IPS-15b (cell line): Measurements from ENCODE around the gene UBASH3A.

Experiments used
- H3K27me3 ChIP-seq: one replicate; pipeline ENCODE4 v1.6.1; 2013; ENCODE audit warnings: low read length; ENCODE audit not compliant: control insufficient read depth, insufficient read depth
- H3K36me3 ChIP-seq: one replicate; pipeline ENCODE4 v1.6.1; 2013; ENCODE audit warnings: low read length; ENCODE audit not compliant: control insufficient read depth, insufficient read depth
- H3K4me1 ChIP-seq: one replicate; pipeline ENCODE4 v1.6.1; 2013; ENCODE audit warnings: mild to moderate bottlenecking, low read length; ENCODE audit not compliant: control insufficient read depth, insufficient read depth
- H3K4me3 ChIP-seq: one replicate; pipeline ENCODE4 v1.5.1; 2013; ENCODE audit warnings: low read depth, low read length
- H3K9ac ChIP-seq: one replicate; pipeline ENCODE4 v1.6.1; 2013; ENCODE audit warnings: low read depth, mild to moderate bottlenecking, low read length
- H3K9me3 ChIP-seq: one replicate; pipeline ENCODE4 v1.6.1; 2013; ENCODE audit warnings: mild to moderate bottlenecking, low read length; ENCODE audit not compliant: control insufficient read depth, insufficient read depth

Gene UBASH3A

GRCh38 chr21:42460391-42461184 is 56.9 kb downstream of the UBASH3A start:
- Histone ChIP-seq H3K9ac (no peak overlapping the region), H3K4me1 (peaks cover 19% of the 10 kb centered on the region), H3K4me3 (no peak overlapping the region)

GRCh38 chr21:42461185-42461520 is 57.5 kb downstream of the UBASH3A start:
- no peak overlapping the region for H3K9ac ChIP-seq
- H3K4me1 ChIP-seq = peaks cover 19% of the 10 kb centered on the region

More at GRCh38 chr21:42460391-42461184, 56.9 kb downstream of the UBASH3A start:
- Histone ChIP-seq H3K9me3 (no peaks in the 10 kb centered on the region), H3K27me3 (no peaks in the 10 kb centered on the region), H3K36me3 (no peaks in the 10 kb centered on the region)

GRCh38 chr21:42461881-42462877 is 58.5 kb downstream of the UBASH3A start:
- Histone ChIP-seq H3K9me3 (no peaks in the 10 kb centered on the region), H3K4me1 (peaks cover 19% of the 10 kb centered on the region), H3K27me3 (no peaks in the 10 kb centered on the region), H3K36me3 (no peaks in the 10 kb centered on the region), H3K4me3 (no peak overlapping the region), H3K9ac (no peak overlapping the region)

More at GRCh38 chr21:42461185-42461520, 57.5 kb downstream of the UBASH3A start:
- Histone ChIP-seq H3K4me3 (no peak overlapping the region), H3K36me3 (no peaks in the 10 kb centered on the region), H3K27me3 (no peaks in the 10 kb centered on the region), H3K9me3 (no peaks in the 10 kb centered on the region)

GRCh38 chr21:42463861-42464515 is 60.3 kb downstream of the UBASH3A start:
- no peaks in the 10 kb centered on the region for H3K36me3 ChIP-seq
- peaks cover 25% of the 10 kb centered on the region for H3K4me1 ChIP-seq
- H3K9me3 ChIP-seq = no peaks in the 10 kb centered on the region
- no peak overlapping the region for H3K9ac ChIP-seq
- no peak overlapping the region for H3K4me3 ChIP-seq
- no peaks in the 10 kb centered on the region for H3K27me3 ChIP-seq

- Histone ChIP-seq H3K36me3 (no peaks in the 10 kb centered on the region), H3K9me3 (no peaks in the 10 kb centered on the region), H3K4me3 (no peak overlapping the region), H3K4me1 (peaks cover 25% of the 10 kb centered on the region), H3K27me3 (no peaks in the 10 kb centered on the region), H3K9ac (no peak overlapping the region)
These were observed 61.5 kb downstream of the UBASH3A start for GRCh38 chr21:42465008-42465802.

- H3K36me3 ChIP-seq = no peaks in the 10 kb centered on the region
- H3K27me3 ChIP-seq = no peaks in the 10 kb centered on the region
- H3K4me3 ChIP-seq = no peak overlapping the region
- H3K4me1 ChIP-seq = peaks cover 25% of the 10 kb centered on the region
- H3K9ac ChIP-seq = no peak overlapping the region
- no peaks in the 10 kb centered on the region for H3K9me3 ChIP-seq
These were observed 62.1 kb downstream of the UBASH3A start for GRCh38 chr21:42465803-42466127.

- Histone ChIP-seq H3K9me3 (no peaks in the 10 kb centered on the region), H3K4me3 (no peak overlapping the region), H3K36me3 (no peaks in the 10 kb centered on the region), H3K9ac (no peak overlapping the region), H3K27me3 (no peaks in the 10 kb centered on the region), H3K4me1 (peaks cover 25% of the 10 kb centered on the region)
These were observed 63.0 kb downstream of the UBASH3A start for GRCh38 chr21:42466700-42467099.

- Histone ChIP-seq H3K4me3 (no peak overlapping the region), H3K27me3 (no peaks in the 10 kb centered on the region), H3K4me1 (peaks cover 20% of the 10 kb centered on the region), H3K9ac (no peak overlapping the region), H3K9me3 (no peaks in the 10 kb centered on the region), H3K36me3 (no peaks in the 10 kb centered on the region)
These were observed 63.7 kb downstream of the UBASH3A start for GRCh38 chr21:42467140-42467983.

GRCh38 chr21:42468491-42469131 is 64.9 kb downstream of the UBASH3A start:
- Histone ChIP-seq H3K4me3 (no peak overlapping the region), H3K9me3 (no peaks in the 10 kb centered on the region), H3K4me1 (peaks cover 11% of the 10 kb centered on the region), H3K36me3 (no peaks in the 10 kb centered on the region), H3K9ac (no peak overlapping the region), H3K27me3 (no peaks in the 10 kb centered on the region)

GRCh38 chr21:42469272-42469671 is 65.6 kb downstream of the UBASH3A start:
- Histone ChIP-seq H3K4me3 (no peak overlapping the region), H3K4me1 (peaks cover 16% of the 10 kb centered on the region), H3K36me3 (no peaks in the 10 kb centered on the region), H3K9me3 (no peaks in the 10 kb centered on the region), H3K27me3 (no peaks in the 10 kb centered on the region), H3K9ac (no peak overlapping the region)
